Adrenal gland (tissue), 12 donors: ENCODE data around the gene ARHGEF38. TPM values are rescaled to one million over a fixed set of nuclear protein-coding genes. Genes with fewer than 3 reads are reported as not detected.

Source experiments
- DNase-seq, 7 donors: peaks; one replicate each; pipeline ENCODE4 v3.0.0-alpha.2; 2019 to 2020
- H3K27ac ChIP-seq, 5 donors: fragments of 200-600 bp; sonication (generic) in 4 of 5; 1 replicate in 3 of 5; 2 replicates in 2 of 5; pipeline versions ENCODE4 v1.5.1 to v1.8.0; 2016 to 2020; ENCODE audit warnings: mild to moderate bottlenecking in 1 of 5
- H3K27me3 ChIP-seq: fragments of 200-600 bp; 2 replicates; pipeline ENCODE4 v1.8.0; 2021
- H3K36me3 ChIP-seq, 2 donors: fragments of 200-600 bp; replicated peaks in 1 of 2; 1 replicate in 1 of 2; 2 replicates in 1 of 2; pipeline versions ENCODE4 v1.5.1 to v1.8.0; 2018 to 2022
- H3K4me1 ChIP-seq, 2 donors: fragments of 200-600 bp; replicated peaks in 1 of 2; 1 replicate in 1 of 2; 2 replicates in 1 of 2; pipeline versions ENCODE4 v1.5.1 to v1.8.0; 2018 to 2021
- H3K4me3 ChIP-seq, 4 donors: fragments of 200-600 bp; sonication (generic) in 3 of 4; one replicate each; pipeline ENCODE4 v1.5.1; 2016 to 2018
- H3K9me3 ChIP-seq, 3 donors: fragments of 200-600 bp; sonication (generic) in 1 of 3; replicated peaks in 1 of 3; 1 replicate in 2 of 3; 2 replicates in 1 of 3; pipeline versions ENCODE4 v1.5.1 to v1.8.0; 2016 to 2021
- CTCF ChIP-seq, 6 experiments: fragments of 450-650 bp in 4 of 6; fragments of 200-600 bp in 2 of 6; sonication (generic) in 1 of 6; IDR thresholded peaks; 1 replicate in 5 of 6; 2 replicates in 1 of 6; pipeline versions ENCODE4 v1.5.1 to v1.8.0; 2016 to 2021; ENCODE audit warnings: antibody characterized with exemption in 6 of 6, mild to moderate bottlenecking in 2 of 6, moderate library complexity in 1 of 6
- POLR2A ChIP-seq, 2 donors: fragments of 450-650 bp; IDR thresholded peaks; one replicate each; pipeline ENCODE4 v1.6.1; 2017; ENCODE audit warnings: antibody characterized with exemption in 2 of 2, mild to moderate bottlenecking in 2 of 2, moderate library complexity in 1 of 2
- WGBS, 4 donors: extraction: QIAGEN DNeasy Blood & Tissue Kit in 2 of 4; methylation state at CpG; one replicate each; pipeline versions ENCODE4 v1.1.5 to v1.1.7; 2013 to 2017; 5-methylcytosine and 5-hydroxymethylcytosine counted together
- intact Hi-C, 2 donors: fragments of 100-400 bp; cut with DNase I; formaldehyde crosslinking; loops; one replicate each; pipeline versions ENCODE4 v1.14.1 to v1.15.0; 2022 to 2023
- polyA plus RNA-seq, 3 donors: library from polyadenylated mRNA; stranded (reverse); fragments of 200-250 nt in 2 of 3; fragments of 350-450 nt in 1 of 3; fragmentation: Illumina TruSeq in 1 of 3; extraction: RNeasy Lipid Tissue Mini Kit (QIAGEN cat#74804) in 1 of 3; gene quantifications; one replicate each; pipeline ENCODE4 v1.2.3, GENCODE V29; 2013 to 2014
- total RNA-seq, 9 donors: library from RNA; depleted of rRNA in 4 of 9; stranded (reverse); fragments of >200 nt in 4 of 9; fragments of 120-200 nt in 1 of 9; fragmentation: NEBNext Ultra II Directional in 1 of 9; extraction: Animal tissue kit (Norgen Biotek cat#: 25700) in 1 of 9; gene quantifications; one replicate each; pipeline versions ENCODE4 v1.1.0 to v1.2.4, GENCODE V29; 2013 to 2023
- donor health status: healthy with polysubstance abuse.
- donor health status: Bipolar disorder and iron deficiency.
- donor health status: DM: yes; HTN: yes; CAD: no.
- donor health status: DM: no; HTN: no; CAD: no.
- donor health status: DM: no; HTN: no; CAD: no.
- donor health status: DM: yes; HTN: yes; CAD: no.

The ARHGEF38 gene
- total and polyA plus RNA-seq, 12 donors = not detected

- no peak for TF ChIP-seq CTCF (IDR thresholded peaks at IDR 0.05)
- TF ChIP-seq POLR2A (IDR thresholded peaks at IDR 0.05) = no peak
- Histone ChIP-seq H3K4me1 (no peaks in the 10 kb centered on the region), H3K27ac (no peak overlapping the region), H3K36me3 (no peaks in the 10 kb centered on the region), H3K27me3 (no peaks in the 10 kb centered on the region), H3K4me3 (no peak overlapping the region), H3K9me3 (no peaks in the 10 kb centered on the region)
- DNase-seq = no peak
- intact Hi-C loops = no loop called here
Measured at GRCh38 chr4:105657117-105657765, 104.8 kb downstream of the ARHGEF38 start.

- intact Hi-C loops = no loop called here
Measured at GRCh38 chr4:105659190-105659589, 106.8 kb downstream of the ARHGEF38 start.

GRCh38 chr4:105661028-105661427, 108.6 kb downstream of the ARHGEF38 start:
- DNase-seq = no peak
- Histone ChIP-seq H3K36me3 (no peaks in the 10 kb centered on the region), H3K27me3 (no peaks in the 10 kb centered on the region), H3K4me3 (no peak overlapping the region), H3K27ac (no peak overlapping the region), H3K9me3 (no peaks in the 10 kb centered on the region), H3K4me1 (no peaks in the 10 kb centered on the region)
- intact Hi-C loops = no loop called here
- WGBS, 4 donors = 94 to 98% (median 96%) methylated on average over 3 of the region's 3 CpGs
- TF ChIP-seq POLR2A (IDR thresholded peaks at IDR 0.05) (no peak), CTCF (IDR thresholded peaks at IDR 0.05) (no peak)

More at GRCh38 chr4:105659190-105659589, 106.8 kb downstream of the ARHGEF38 start:
- H3K4me1 ChIP-seq = no peaks in the 10 kb centered on the region
- H3K27me3 ChIP-seq = no peaks in the 10 kb centered on the region
- WGBS, 4 donors = 81 to 87% (median 85%) methylated on average over 5 to 6 of the region's 6 CpGs
- no peak for TF ChIP-seq POLR2A (IDR thresholded peaks at IDR 0.05)
- no peak for TF ChIP-seq CTCF (IDR thresholded peaks at IDR 0.05)
- no peaks in the 10 kb centered on the region for H3K9me3 ChIP-seq
- H3K36me3 ChIP-seq = no peaks in the 10 kb centered on the region
- no peak overlapping the region for H3K4me3 ChIP-seq
- H3K27ac ChIP-seq = no peak overlapping the region
- DNase-seq = no peak

GRCh38 chr4:105662935-105663675, 110.7 kb downstream of the ARHGEF38 start:
- H3K27ac ChIP-seq = no peak overlapping the region
- intact Hi-C loops = no loop called here
- H3K9me3 ChIP-seq = no peaks in the 10 kb centered on the region
- no peak for TF ChIP-seq POLR2A (IDR thresholded peaks at IDR 0.05)
- TF ChIP-seq CTCF (IDR thresholded peaks at IDR 0.05) = no peak
- H3K4me3 ChIP-seq = no peak overlapping the region
- no peak for DNase-seq
- H3K27me3 ChIP-seq = no peaks in the 10 kb centered on the region
- WGBS, 4 donors = 65 to 94% (median 91%) methylated on average over 2 of the region's 2 CpGs
- H3K36me3 ChIP-seq = no peaks in the 10 kb centered on the region
- H3K4me1 ChIP-seq = no peaks in the 10 kb centered on the region
